ENCODE results near the gene SMIM8. TPM values are rescaled to one million over a fixed set of nuclear protein-coding genes. Genes with fewer than 3 reads are reported as not detected.

SMIM8 gene
- total RNA-seq, 4 donors from 2014 or later, result 5.3 to 12.0 (median 7.5) TPM

- Histone ChIP-seq H3K4me1 (no peaks in the 10 kb centered on the region), H3K27ac (replicated peaks in 1 of 4) (no peak overlapping the region), H3K27me3 (no peaks in the 10 kb centered on the region), H3K4me3 (no peak overlapping the region), H3K36me3 (no peaks in the 10 kb centered on the region), H3K9me3 (no peaks in the 10 kb centered on the region)
- TF ChIP-seq POLR2A (IDR thresholded peaks at IDR 0.05; ENCODE audit: low read depth), result no peak
- TF ChIP-seq CTCF (IDR thresholded peaks at IDR 0.05), result no peak
- TF ChIP-seq POLR2AphosphoS5 (IDR thresholded peaks at IDR 0.05), result no peak
- no peak for TF ChIP-seq EP300 (IDR thresholded peaks at IDR 0.05)
- intact Hi-C loops (cut with DNase I), result no loop called here
- no peak for DNase-seq (ENCODE audit: extremely low spot score)
- 82% methylated on average over 1 of the region's 1 CpG for WGBS
These were observed 41.0 kb upstream of the SMIM8 start for GRCh38 chr6:87281426-87281825.

GRCh38 chr6:87282743-87283142 lies 39.6 kb upstream of the SMIM8 start:
- H3K27me3 ChIP-seq, result no peaks in the 10 kb centered on the region
- TF ChIP-seq POLR2A (IDR thresholded peaks at IDR 0.05; ENCODE audit: low read depth) (no peak), POLR2AphosphoS5 (IDR thresholded peaks at IDR 0.05) (no peak), EP300 (IDR thresholded peaks at IDR 0.05) (no peak), CTCF (IDR thresholded peaks at IDR 0.05) (no peak)
- no peaks in the 10 kb centered on the region for H3K4me1 ChIP-seq
- no peak for DNase-seq (ENCODE audit: extremely low spot score)
- no peak overlapping the region for H3K4me3 ChIP-seq
- intact Hi-C loops (cut with DNase I), result no loop called here
- no peak overlapping the region for H3K27ac ChIP-seq (replicated peaks in 1 of 4)
- H3K36me3 ChIP-seq, result no peaks in the 10 kb centered on the region
- 97% methylated on average over 1 of the region's 1 CpG for WGBS
- no peaks in the 10 kb centered on the region for H3K9me3 ChIP-seq

GRCh38 chr6:87283461-87283860 lies 38.9 kb upstream of the SMIM8 start:
- H3K4me1 ChIP-seq, result no peaks in the 10 kb centered on the region
- no peaks in the 10 kb centered on the region for H3K27me3 ChIP-seq
- no peaks in the 10 kb centered on the region for H3K9me3 ChIP-seq
- TF ChIP-seq POLR2A (IDR thresholded peaks at IDR 0.05; ENCODE audit: low read depth) (no peak), CTCF (IDR thresholded peaks at IDR 0.05) (no peak), EP300 (IDR thresholded peaks at IDR 0.05) (no peak), POLR2AphosphoS5 (IDR thresholded peaks at IDR 0.05) (no peak)
- no peak for DNase-seq (ENCODE audit: extremely low spot score)
- 80% methylated on average over 3 of the region's 3 CpGs for WGBS
- H3K4me3 ChIP-seq, result no peak overlapping the region
- intact Hi-C loops (cut with DNase I), result no loop called here
- no peak overlapping the region for H3K27ac ChIP-seq (replicated peaks in 1 of 4)
- H3K36me3 ChIP-seq, result no peaks in the 10 kb centered on the region

GRCh38 chr6:87287251-87287650 lies 35.1 kb upstream of the SMIM8 start:
- no peak for DNase-seq (ENCODE audit: extremely low spot score)
- 89% methylated on average over 2 of the region's 2 CpGs for WGBS
- no peak overlapping the region for H3K4me3 ChIP-seq
- intact Hi-C loops (cut with DNase I), result no loop called here
- H3K9me3 ChIP-seq, result no peaks in the 10 kb centered on the region
- no peaks in the 10 kb centered on the region for H3K36me3 ChIP-seq
- H3K27ac ChIP-seq (replicated peaks in 1 of 4), result no peak overlapping the region
- H3K27me3 ChIP-seq, result no peaks in the 10 kb centered on the region
- no peaks in the 10 kb centered on the region for H3K4me1 ChIP-seq
- TF ChIP-seq POLR2A (IDR thresholded peaks at IDR 0.05; ENCODE audit: low read depth) (no peak), CTCF (IDR thresholded peaks at IDR 0.05) (no peak), EP300 (IDR thresholded peaks at IDR 0.05) (no peak), POLR2AphosphoS5 (IDR thresholded peaks at IDR 0.05) (no peak)

GRCh38 chr6:87289571-87289970 lies 32.8 kb upstream of the SMIM8 start:
- no peak overlapping the region for H3K27ac ChIP-seq (replicated peaks in 1 of 4)
- H3K27me3 ChIP-seq, result no peaks in the 10 kb centered on the region
- H3K9me3 ChIP-seq, result no peaks in the 10 kb centered on the region
- TF ChIP-seq POLR2A (IDR thresholded peaks at IDR 0.05; ENCODE audit: low read depth), result no peak
- TF ChIP-seq CTCF (IDR thresholded peaks at IDR 0.05), result no peak
- TF ChIP-seq EP300 (IDR thresholded peaks at IDR 0.05), result no peak
- DNase-seq (ENCODE audit: extremely low spot score), result no peak
- H3K4me1 ChIP-seq, result no peaks in the 10 kb centered on the region
- 96% methylated on average over 3 of the region's 3 CpGs for WGBS
- intact Hi-C loops (cut with DNase I), result no loop called here
- no peaks in the 10 kb centered on the region for H3K36me3 ChIP-seq
- no peak overlapping the region for H3K4me3 ChIP-seq

All from esophagus muscularis mucosa (tissue), 4 donors.